GM23248 (cell line): ENCODE results near the gene ACCS.

Source experiments
- EZH2 ChIP-seq: fragments of 200-600 bp; sonication (generic); IDR thresholded peaks from 2 replicates; pipeline ENCODE4 v1.6.1; 2018; ENCODE audit warnings: antibody characterized with exemption, mild to moderate bottlenecking; ENCODE audit not compliant: insufficient read depth, poor library complexity, severe bottlenecking
- EZH2phosphoT487 ChIP-seq: fragments of 200-600 bp; sonication (generic); IDR thresholded peaks from 2 replicates; pipeline ENCODE4 v1.6.1; 2018; ENCODE audit warnings: antibody characterized with exemption, moderate library complexity, mild to moderate bottlenecking, low read depth; ENCODE audit not compliant: insufficient read depth

DNA sequence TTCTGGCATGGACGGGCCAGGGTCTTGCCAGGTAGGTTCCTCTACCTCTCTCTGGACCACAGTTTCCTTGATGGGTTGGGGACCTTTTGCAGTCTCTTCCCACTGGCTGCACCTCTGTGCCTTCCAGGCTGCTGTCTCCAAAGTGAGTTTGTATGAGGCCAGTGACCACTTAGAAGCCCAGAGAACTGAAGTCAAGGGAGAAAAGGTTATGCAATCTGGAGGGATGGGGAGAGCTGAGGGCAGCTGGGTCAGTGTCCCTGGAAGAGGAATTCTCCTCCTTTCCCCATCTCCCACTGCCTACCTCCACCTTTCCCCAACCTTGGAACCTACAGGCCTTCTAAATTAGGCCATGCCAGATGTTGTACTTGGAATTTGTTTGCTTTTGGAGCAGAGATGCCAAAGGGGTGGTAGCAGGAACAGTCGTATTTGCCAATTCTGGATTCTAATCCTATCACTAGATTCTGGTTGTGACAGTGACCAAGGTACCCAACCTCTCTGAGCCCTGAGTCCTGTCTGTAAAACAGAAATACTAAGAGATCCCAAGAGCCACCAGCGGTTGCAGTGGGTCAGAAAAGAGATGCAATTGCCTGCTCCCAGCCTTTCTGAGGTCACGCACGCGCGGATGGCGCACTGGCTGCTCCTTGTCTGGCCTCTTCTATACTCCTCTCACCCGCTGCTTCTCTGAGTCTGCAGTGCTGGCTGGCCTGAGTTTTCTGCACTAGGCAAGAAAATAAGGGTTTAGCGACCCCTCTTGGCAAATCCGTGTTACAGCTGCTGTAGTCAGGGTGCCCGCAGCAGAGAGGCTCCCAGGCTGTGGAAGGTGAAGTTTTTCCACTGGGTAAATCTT lies 29.0 kb upstream of the ACCS start:
- TF ChIP-seq EZH2 (no peak), EZH2phosphoT487 (no peak)
